Right ventricle myocardium superior (tissue), 1 donor: ENCODE measurements around the gene SERPINB1. TPM values are rescaled to one million over a fixed set of nuclear protein-coding genes. Genes with fewer than 3 reads are reported as not detected.
"Not testable (repeated sequence)": the region's sequence is repeated elsewhere in the genome, so short reads cannot be mapped to it uniquely, and the experiment has no call there.

Experiments
- ATAC-seq: fragments of 200-7000 bp; cut with Tn5 transposase; one replicate; pipeline ENCODE4 v1.9.1; 2020; ENCODE audit warnings: mild to moderate bottlenecking; ENCODE audit not compliant: poor library complexity
- DNase-seq: peaks from one replicate; pipeline ENCODE4 v3.0.0-alpha.2; 2020
- intact Hi-C: fragments of 100-400 bp; cut with DNase I; formaldehyde crosslinking; loops from one replicate; pipeline ENCODE4 v1.11.2; 2022
- total RNA-seq: library from RNA; stranded (reverse); fragmentation: NEBNext Ultra II Directional; extraction: Animal tissue kit (Norgen Biotek cat#: 25700); gene quantifications from one replicate; pipeline ENCODE4 v1.2.1, GENCODE V29; 2021
- donor health status: DM: no; HTN: yes; CAD: no; lungs with severe emphysema.

Gene SERPINB1
- total RNA-seq, 1 donor from 2014 or later: 25.3 TPM

- intact Hi-C loops: no loop called here
- no peak for DNase-seq
- no peak for ATAC-seq
These were observed 28.5 kb upstream of the SERPINB1 start for GRCh38 chr6:2870046-2870636.

GRCh38 chr6:2868637-2869036 is 27.0 kb upstream of the SERPINB1 start:
- intact Hi-C loops: no loop called here
- ATAC-seq (no peak), DNase-seq (no peak)

GRCh38 chr6:2866171-2866846 is 24.6 kb upstream of the SERPINB1 start:
- ATAC-seq: no peak
- intact Hi-C loops: no loop called here
- DNase-seq: no peak

- intact Hi-C loops: no loop called here
- no peak for ATAC-seq
- no peak for DNase-seq
These were observed 24.1 kb upstream of the SERPINB1 start for GRCh38 chr6:2865694-2866151.

GRCh38 chr6:2865270-2865669 is 23.6 kb upstream of the SERPINB1 start:
- ATAC-seq (no peak), DNase-seq (no peak)
- intact Hi-C loops: no loop called here

- DNase-seq (no peak), ATAC-seq (no peak)
- intact Hi-C loops: no loop called here
These were observed 22.2 kb upstream of the SERPINB1 start for GRCh38 chr6:2863901-2864300.

- DNase-seq (no peak), ATAC-seq (no peak)
- intact Hi-C loops: no loop called here
These were observed 21.1 kb upstream of the SERPINB1 start for GRCh38 chr6:2862712-2863181.

- DNase-seq: no peak
- intact Hi-C loops: no loop called here
- no peak for ATAC-seq
These were observed 20.1 kb upstream of the SERPINB1 start for GRCh38 chr6:2861822-2862164.

- ATAC-seq: no peak
- intact Hi-C loops: no loop called here
- no peak for DNase-seq
These were observed 19.6 kb upstream of the SERPINB1 start for GRCh38 chr6:2861060-2861821.

- intact Hi-C loops, DNase-seq, ATAC-seq: not testable (repeated sequence)
These were observed 19.0 kb upstream of the SERPINB1 start for GRCh38 chr6:2860706-2861059.

GRCh38 chr6:2859798-2860705 is 18.4 kb upstream of the SERPINB1 start:
- intact Hi-C loops, ATAC-seq, DNase-seq: not testable (repeated sequence)

GRCh38 chr6:2859185-2859700 is 17.6 kb upstream of the SERPINB1 start:
- no peak for DNase-seq
- intact Hi-C loops: no loop called here

GRCh38 chr6:2857580-2858337 is 16.1 kb upstream of the SERPINB1 start:
- DNase-seq (peak; percentile 77), ATAC-seq (peak; percentile 37)
- intact Hi-C loops: no loop called here

More at GRCh38 chr6:2859185-2859700, 17.6 kb upstream of the SERPINB1 start:
- no peak for ATAC-seq

- DNase-seq: no peak
- ATAC-seq: no peak
- intact Hi-C loops: no loop called here
These were observed 15.5 kb upstream of the SERPINB1 start for GRCh38 chr6:2857185-2857579.

- ATAC-seq: peak; percentile 8
- intact Hi-C loops: no loop called here
- DNase-seq: no peak
These were observed 13.4 kb upstream of the SERPINB1 start for GRCh38 chr6:2855061-2855519.

- DNase-seq: no peak
- ATAC-seq: peak; percentile 54
- intact Hi-C loops: no loop called here
These were observed 12.8 kb upstream of the SERPINB1 start for GRCh38 chr6:2854396-2854982.

GRCh38 chr6:2853769-2854395 is 12.2 kb upstream of the SERPINB1 start:
- intact Hi-C loops: no loop called here
- ATAC-seq (peak; percentile 35), DNase-seq (no peak)
